ENCODE data around the gene SEC14L6. TPM values are rescaled to one million over a fixed set of nuclear protein-coding genes. Genes with fewer than 3 reads are reported as not detected.
"Not testable (repeated sequence)": the region's sequence is repeated elsewhere in the genome, so short reads cannot be mapped to it uniquely, and the experiment has no call there.

Gene SEC14L6
- total RNA-seq, 2 experiments from 2014 or later: not detected

DNA sequence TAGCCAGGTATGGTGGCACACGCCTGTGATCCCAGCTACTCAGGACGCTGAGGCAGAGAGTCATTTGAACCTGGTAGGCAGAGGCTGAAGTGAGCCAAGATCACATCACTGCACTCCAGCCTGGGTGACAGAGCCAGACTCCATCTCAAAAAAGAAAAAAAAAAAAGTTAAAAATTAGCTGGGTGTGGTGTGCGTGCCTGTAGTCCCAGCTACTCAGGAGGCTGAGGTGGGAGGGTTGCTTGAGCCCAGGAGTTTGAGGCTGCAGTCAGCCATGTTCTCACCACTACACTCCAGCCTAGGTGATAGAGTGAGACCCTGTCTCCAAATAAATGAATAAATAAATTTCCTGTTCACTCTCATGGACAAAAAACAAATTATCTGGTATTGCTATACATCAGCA lies 5.0 kb downstream of the SEC14L6 start:
- CTCF ChIA-PET: interaction anchor here (0.6 kb wide), 1 partner anchor 221 kb away, joined by 3 read pairs; no protein-coding TSS in a partner anchor
- DNase-seq; H3K9me3 Mint-ChIP-seq; H3K4me1 Mint-ChIP-seq; H3K36me3 Mint-ChIP-seq (ENCODE audit: low read depth); H3K27ac Mint-ChIP-seq; POLR2A ChIA-PET; H3K4me3 Mint-ChIP-seq: not testable (repeated sequence)
- H3K27me3 Mint-ChIP-seq: peaks cover 28% of the 10 kb centered on the region

DNA sequence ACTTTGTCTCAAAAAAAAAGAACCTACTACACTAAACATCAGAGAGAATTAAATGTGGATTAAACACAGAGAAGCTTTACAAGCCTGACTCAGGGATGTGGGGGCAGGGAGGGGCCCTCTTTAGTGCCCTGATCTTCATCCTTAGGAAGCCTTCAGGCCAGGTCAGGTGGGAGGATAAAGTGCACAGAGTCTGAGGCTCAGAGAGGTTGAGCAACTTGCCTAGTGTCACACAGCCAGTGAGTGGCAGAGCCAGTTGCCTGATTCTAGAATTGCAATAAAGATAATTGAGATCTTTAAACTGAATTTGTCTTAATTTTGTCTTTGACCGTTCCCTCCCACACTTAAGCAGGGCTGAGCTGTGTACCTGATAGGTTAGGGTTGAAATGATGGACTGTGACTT lies 7.2 kb downstream of the SEC14L6 start:
- Mint-ChIP-seq H3K36me3 (ENCODE audit: low read depth) (no peaks in the 10 kb centered on the region), H3K9me3 (no peaks in the 10 kb centered on the region), H3K4me3 (no peak overlapping the region), H3K27ac (no peak overlapping the region), H3K4me1 (peaks cover 9% of the 10 kb centered on the region), H3K27me3 (peaks cover 27% of the 10 kb centered on the region)
- POLR2A ChIA-PET: no interaction called here
- CTCF ChIA-PET: no interaction called here
- DNase-seq: no peak

DNA sequence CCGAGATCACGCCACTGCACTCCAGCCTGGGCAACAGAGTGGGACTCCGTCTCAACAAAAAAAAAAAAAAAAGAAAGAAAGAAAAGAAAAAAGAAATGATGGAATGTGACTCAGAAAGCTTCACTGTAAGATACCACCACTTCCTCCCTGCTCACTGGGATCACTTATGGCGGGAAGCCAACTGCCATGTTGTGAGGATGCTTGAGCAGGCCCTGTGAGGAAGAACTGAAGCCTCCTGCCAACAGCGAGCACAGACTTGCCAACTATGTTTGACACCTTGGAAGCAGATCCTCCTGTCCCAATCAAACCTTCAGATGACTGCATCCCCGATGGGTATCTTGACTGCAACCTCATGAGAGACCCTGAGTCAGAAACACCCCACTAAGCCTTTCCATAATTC lies 8.3 kb downstream of the SEC14L6 start:
- Mint-ChIP-seq H3K9me3 (no peaks in the 10 kb centered on the region), H3K27me3 (peaks cover 23% of the 10 kb centered on the region), H3K4me3 (no peak overlapping the region), H3K36me3 (ENCODE audit: low read depth) (no peaks in the 10 kb centered on the region), H3K4me1 (peaks cover 9% of the 10 kb centered on the region), H3K27ac (no peak overlapping the region)
- CTCF ChIA-PET: no interaction called here
- no peak for DNase-seq
- POLR2A ChIA-PET: no interaction called here

DNA sequence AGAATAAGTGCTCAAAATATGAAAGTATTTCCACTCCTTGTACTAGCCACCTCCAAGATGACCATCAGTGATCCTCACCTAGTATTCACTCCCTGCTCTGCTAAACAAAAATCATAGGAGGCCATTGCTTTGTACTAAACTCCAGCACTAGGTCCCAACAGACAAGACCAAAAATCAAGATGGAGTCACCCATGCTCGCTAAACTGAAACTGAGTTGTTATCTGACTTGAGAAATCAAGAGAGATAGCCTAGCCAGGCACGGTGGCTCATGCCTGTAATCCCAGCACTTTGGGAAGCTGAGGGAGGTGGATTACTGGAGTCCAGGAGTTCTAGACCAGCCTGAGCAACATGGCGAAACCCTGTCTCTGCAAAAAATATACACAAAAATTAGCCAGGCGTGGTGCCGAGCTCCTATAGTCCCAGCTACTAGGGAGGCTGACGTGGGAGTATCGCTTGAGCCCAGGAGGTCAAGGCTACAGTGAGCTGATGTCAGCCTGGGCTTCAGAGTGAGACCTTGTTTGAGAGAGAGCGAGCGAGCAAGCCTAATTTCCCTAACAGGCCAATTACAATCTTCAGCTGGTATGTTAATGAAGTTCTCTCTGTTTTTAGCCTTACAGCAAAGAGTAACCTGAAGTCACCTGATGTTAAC lies 9.3 kb downstream of the SEC14L6 start:
- Mint-ChIP-seq H3K36me3 (ENCODE audit: low read depth) (no peaks in the 10 kb centered on the region), H3K4me1 (peaks cover 8% of the 10 kb centered on the region), H3K9me3 (no peaks in the 10 kb centered on the region), H3K4me3 (no peak overlapping the region), H3K27ac (no peak overlapping the region), H3K27me3 (peaks cover 15% of the 10 kb centered on the region)
- no peak for DNase-seq
- ChIA-PET POLR2A (no interaction called here), CTCF (no interaction called here)

DNA sequence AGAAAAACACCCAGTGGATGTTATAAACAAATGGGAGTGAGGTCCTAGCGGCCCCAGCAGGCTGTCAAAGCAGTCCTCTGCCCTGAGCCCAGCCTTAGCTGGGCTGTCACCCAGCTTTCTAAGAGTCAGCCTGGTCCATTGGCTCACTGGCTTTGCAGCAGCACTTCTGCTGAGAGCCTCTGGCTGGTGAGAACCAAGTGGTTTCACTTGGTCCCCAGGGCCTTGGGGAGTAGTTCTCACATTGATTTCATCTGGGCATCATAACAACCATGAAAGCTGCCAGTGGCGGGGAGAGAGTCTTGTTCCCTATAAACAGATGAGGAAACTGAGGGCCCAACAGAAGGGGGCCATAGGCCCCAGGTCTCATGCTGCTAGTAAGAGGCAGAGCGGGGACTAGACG lies 11.4 kb downstream of the SEC14L6 start:
- CTCF ChIA-PET: no interaction called here
- peaks cover 7% of the 10 kb centered on the region for H3K27me3 Mint-ChIP-seq
- no peak for DNase-seq
- H3K27ac Mint-ChIP-seq: no peak overlapping the region
- no peaks in the 10 kb centered on the region for H3K9me3 Mint-ChIP-seq
- H3K4me1 Mint-ChIP-seq: peaks cover 8% of the 10 kb centered on the region
- H3K36me3 Mint-ChIP-seq (ENCODE audit: low read depth): no peaks in the 10 kb centered on the region
- POLR2A ChIA-PET: no interaction called here
- no peak overlapping the region for H3K4me3 Mint-ChIP-seq

DNA sequence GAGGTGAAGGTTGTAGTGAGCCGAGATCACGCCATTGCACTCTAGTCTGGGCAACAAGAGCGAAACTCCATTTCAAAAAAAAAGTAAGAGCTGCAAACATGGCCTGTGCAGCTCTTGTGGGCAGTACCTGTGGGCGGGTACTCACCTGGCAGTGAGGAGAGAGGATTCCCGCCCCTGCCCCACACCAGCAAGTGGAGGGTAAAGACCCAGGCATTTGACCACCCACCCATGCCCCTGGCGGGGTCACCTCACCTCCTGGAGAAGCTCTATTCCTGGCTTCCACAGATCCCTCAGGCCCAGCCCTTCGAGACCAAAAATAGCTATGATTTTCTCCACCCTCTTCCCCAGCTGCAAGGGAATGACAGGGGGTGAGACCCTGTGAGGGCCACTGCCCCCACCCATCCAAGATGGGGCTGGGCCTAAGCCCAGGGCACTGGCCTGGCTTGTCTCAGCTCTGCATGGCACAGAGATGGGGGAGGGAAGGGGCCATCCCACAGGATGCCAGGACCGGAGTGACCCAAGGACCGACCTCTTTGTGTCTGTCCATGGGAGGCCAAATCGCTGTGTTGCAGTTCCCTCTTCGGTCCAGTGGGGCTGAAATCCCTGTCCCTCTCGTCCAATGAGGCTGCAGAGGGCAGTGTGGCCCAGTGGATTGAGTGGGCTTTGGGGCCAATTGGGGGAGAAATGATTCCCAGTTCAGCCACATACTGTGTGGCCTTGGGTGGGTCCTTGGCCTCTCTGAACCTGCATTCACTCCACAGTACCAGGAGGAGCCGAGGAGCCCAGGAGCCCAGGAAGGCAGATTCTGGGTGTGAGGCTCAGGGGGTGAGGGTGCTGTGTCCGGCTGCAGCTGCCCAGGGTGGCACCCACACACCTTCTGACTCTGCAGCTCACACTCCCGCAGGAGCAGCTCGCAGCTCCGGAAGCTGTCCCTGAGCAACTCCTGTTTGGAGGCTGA lies 14.6 kb downstream of the SEC14L6 start:
- no peak overlapping the region for H3K4me3 Mint-ChIP-seq
- no peak for DNase-seq
- H3K9me3 Mint-ChIP-seq: no peaks in the 10 kb centered on the region
- no peaks in the 10 kb centered on the region for H3K36me3 Mint-ChIP-seq (ENCODE audit: low read depth)
- POLR2A ChIA-PET: no interaction called here
- peaks cover 6% of the 10 kb centered on the region for H3K4me1 Mint-ChIP-seq
- CTCF ChIA-PET: interaction anchor here (1.3 kb wide), 1 partner anchor 13 kb away, joined by 4 read pairs; no protein-coding TSS in a partner anchor
- no peak overlapping the region for H3K27ac Mint-ChIP-seq
- H3K27me3 Mint-ChIP-seq: peaks cover 3% of the 10 kb centered on the region

DNA sequence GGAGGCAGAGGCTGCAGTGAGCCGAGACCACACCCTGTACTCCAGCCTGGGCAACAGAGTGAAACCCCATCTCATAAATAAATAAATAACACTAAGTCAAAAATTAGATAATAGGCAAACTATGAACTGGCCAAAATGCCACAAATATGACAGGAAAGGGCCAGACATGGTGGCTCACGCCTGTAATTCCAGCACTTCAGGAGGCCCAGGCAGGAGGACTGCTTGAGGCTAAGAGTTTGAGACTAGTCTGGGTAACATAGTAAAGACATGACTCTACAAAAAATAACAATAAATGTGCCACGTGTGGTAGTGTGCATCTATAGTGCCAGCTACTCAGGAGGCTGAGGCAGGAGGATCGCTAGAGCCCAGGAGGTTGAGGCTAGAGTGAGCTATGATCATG lies 19.9 kb downstream of the SEC14L6 start:
- Mint-ChIP-seq H3K36me3 (ENCODE audit: low read depth) (no peaks in the 10 kb centered on the region), H3K4me1 (no peaks in the 10 kb centered on the region), H3K27ac (no peak overlapping the region), H3K9me3 (no peaks in the 10 kb centered on the region), H3K4me3 (no peak overlapping the region), H3K27me3 (no peaks in the 10 kb centered on the region)
- ChIA-PET CTCF (interaction anchor here (0.6 kb wide), 1 partner anchor 219 kb away, joined by 3 read pairs; no protein-coding TSS in a partner anchor), POLR2A (no interaction called here)
- no peak for DNase-seq

DNA sequence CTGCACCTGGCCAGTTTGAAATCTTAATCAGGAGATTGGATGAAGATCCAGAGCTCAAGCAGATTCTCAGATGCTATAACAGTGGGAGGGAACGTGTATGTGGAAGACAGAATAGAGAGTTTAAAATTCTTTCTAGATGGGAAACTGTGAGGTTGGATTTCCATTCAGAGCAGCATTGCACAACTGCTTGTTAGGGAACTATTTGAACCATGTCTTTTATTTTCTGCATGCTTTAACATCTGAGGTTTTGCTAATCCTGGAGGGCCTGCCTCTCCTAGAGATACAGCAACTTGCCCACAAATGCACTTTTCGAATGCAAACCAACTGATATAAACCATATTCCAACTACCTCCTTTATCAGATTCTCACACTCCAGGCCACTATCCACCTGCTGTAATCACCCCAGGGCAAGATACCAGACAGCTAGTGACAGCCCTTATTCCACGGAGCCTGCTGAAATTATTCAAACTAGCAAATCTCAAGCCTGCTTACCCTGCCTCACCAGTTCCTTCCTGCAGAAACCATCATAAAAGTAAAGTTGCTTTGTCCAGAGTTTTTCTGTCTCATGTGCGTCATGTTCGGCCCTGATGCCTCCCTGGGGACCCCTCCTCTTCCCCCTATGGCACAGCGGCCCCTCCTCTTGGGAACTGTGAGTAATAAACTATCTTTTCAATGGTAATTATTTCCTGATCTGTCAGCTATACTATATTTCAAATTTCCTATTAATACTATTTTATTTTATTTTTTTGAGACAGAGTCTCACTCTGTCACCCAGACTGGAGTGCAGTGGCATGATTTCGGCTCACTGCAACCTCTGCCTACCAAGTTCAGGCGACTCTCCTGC lies 22.7 kb downstream of the SEC14L6 start:
- ChIA-PET CTCF (interaction anchor here (1.3 kb wide), 1 partner anchor 12 kb away, joined by 3 read pairs; no protein-coding TSS in a partner anchor), POLR2A (no interaction called here)
- no peak overlapping the region for H3K4me3 Mint-ChIP-seq
- no peaks in the 10 kb centered on the region for H3K9me3 Mint-ChIP-seq
- no peaks in the 10 kb centered on the region for H3K36me3 Mint-ChIP-seq (ENCODE audit: low read depth)
- no peaks in the 10 kb centered on the region for H3K27me3 Mint-ChIP-seq
- no peak overlapping the region for H3K27ac Mint-ChIP-seq
- H3K4me1 Mint-ChIP-seq: no peaks in the 10 kb centered on the region
- no peak for DNase-seq

DNA sequence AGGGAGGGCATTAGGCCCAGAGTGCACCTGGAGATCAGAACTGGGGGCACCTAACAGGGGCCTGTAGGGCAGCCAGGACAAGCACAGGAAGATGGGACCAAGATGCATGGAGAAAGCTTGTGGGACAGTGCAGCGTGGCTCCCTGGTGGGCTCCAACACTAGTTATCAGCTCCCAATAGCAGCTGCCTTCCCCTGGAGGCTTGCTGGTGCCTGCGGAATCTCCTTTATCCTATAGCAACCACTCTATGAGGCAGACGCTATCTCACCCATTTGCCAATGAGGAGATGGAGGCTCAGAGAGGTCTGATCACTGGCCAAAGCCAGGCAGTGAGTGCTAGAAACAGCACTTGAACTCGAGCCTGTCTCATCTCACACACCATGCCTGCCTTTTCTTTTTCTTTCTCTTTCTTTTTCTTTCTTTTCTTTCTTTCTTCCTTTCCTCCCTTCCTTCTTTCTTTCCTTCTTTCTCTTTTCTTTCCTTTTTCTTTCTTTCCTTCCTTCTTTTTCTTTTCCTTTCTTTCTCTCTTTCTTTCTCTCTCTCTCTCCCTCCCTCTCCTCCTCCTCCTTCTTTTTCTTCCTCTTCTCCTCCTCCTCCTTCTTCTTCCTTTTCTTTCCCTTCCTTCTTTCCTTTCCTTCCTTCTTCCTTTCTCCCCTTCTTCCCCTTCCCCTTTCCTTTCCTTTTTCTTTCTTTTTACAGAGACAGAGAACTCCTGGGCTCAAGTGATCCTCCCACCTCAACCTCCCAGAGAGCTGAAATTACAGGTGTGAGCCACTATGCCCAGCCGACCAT lies 25.0 kb downstream of the SEC14L6 start:
- Mint-ChIP-seq H3K4me1 (no peaks in the 10 kb centered on the region), H3K9me3 (no peaks in the 10 kb centered on the region), H3K27me3 (no peaks in the 10 kb centered on the region), H3K4me3 (no peak overlapping the region), H3K27ac (no peak overlapping the region), H3K36me3 (ENCODE audit: low read depth) (no peaks in the 10 kb centered on the region)
- POLR2A ChIA-PET: no interaction called here
- CTCF ChIA-PET: interaction anchor here (0.7 kb wide), 1 partner anchor 77 kb away, joined by 3 read pairs; no protein-coding TSS in a partner anchor
- DNase-seq: no peak

DNA sequence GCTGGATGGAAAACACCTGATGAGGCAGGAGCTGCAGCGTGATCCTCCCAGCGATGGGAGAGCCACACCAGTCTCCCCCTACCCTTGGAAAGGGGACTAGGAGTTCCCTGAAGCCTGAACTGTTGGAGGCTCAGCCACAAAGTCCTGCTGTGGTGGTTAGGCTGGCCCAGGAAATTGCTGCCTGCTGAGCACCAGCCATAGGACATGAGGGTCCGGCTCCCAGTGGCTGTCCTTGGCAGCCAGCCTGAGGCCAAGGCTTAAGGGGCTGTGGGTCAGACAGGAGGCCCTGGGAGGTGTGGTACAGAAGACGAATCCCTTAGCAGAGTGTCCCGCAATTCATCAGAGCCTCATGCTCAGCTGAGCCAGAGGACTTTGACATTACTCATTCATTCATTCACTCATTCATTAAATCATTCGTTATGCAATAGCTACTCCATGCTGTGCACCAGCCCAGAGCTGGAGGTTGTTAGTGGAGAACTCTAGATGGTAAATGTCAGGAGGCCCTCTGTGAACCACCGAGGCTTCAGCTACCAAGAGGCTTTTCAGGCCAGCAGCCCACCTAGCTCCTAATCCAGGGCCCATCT lies 26.6 kb downstream of the SEC14L6 start:
- H3K9me3 Mint-ChIP-seq: no peaks in the 10 kb centered on the region
- no peak for DNase-seq
- no peaks in the 10 kb centered on the region for H3K4me1 Mint-ChIP-seq
- H3K27ac Mint-ChIP-seq: no peak overlapping the region
- POLR2A ChIA-PET: no interaction called here
- CTCF ChIA-PET: interaction anchor here (1.0 to 1.4 kb wide), 2 partner anchors 8 to 9 kb away, joined by 3 read pairs; no protein-coding TSS in a partner anchor
- H3K27me3 Mint-ChIP-seq: no peaks in the 10 kb centered on the region
- no peak overlapping the region for H3K4me3 Mint-ChIP-seq
- H3K36me3 Mint-ChIP-seq (ENCODE audit: low read depth): no peaks in the 10 kb centered on the region

DNA sequence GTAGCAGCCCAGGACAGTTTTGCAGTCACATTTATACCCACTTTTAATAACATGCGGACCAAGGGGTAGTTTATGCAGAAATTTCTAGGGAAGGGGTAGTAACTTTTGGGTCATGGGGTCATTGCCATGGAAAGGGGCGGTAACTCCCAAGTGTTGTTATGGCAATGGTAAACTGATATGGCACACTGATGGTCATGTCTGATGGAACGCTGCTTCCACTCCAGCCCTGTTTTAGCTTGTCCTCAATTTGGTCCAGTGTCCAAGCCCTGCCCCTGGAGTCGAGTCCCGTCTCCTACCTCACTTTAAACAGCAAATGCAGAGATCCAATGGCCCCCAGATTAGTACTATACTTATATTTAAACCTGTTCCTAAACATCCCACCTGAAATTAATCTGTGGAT lies 29.8 kb downstream of the SEC14L6 start:
- no peak overlapping the region for H3K27ac Mint-ChIP-seq
- H3K4me1 Mint-ChIP-seq: no peaks in the 10 kb centered on the region
- ChIA-PET CTCF (no interaction called here), POLR2A (interaction anchor here (0.5 kb wide), 1 partner anchor 103 kb away, joined by 3 read pairs; no protein-coding TSS in a partner anchor)
- no peaks in the 10 kb centered on the region for H3K27me3 Mint-ChIP-seq
- no peak overlapping the region for H3K4me3 Mint-ChIP-seq
- no peak for DNase-seq
- H3K36me3 Mint-ChIP-seq (ENCODE audit: low read depth): no peaks in the 10 kb centered on the region
- no peaks in the 10 kb centered on the region for H3K9me3 Mint-ChIP-seq

DNA sequence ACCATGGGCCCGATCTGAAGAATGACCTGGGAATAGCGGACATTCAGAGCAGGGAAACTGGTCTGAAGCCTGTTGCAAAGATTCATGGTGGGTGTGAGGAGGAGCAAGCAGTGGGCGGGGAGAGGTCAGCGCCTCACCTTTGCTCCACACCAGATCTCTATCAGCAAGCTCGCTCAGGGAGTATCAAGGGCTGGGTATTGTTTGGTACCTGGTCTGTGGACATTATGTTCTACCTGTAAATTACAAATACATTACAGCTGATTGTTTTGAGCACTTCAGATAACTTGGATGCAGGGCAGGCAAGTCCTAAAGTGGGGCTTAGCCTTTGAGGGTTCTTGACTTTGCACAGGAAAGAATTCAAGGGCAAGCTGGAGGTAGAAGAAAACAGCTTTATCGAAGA lies 30.3 kb downstream of the SEC14L6 start:
- CTCF ChIA-PET: no interaction called here
- Mint-ChIP-seq H3K9me3 (no peaks in the 10 kb centered on the region), H3K36me3 (ENCODE audit: low read depth) (no peaks in the 10 kb centered on the region), H3K4me1 (no peaks in the 10 kb centered on the region), H3K27me3 (no peaks in the 10 kb centered on the region), H3K4me3 (no peak overlapping the region), H3K27ac (no peak overlapping the region)
- no peak for DNase-seq
- POLR2A ChIA-PET: interaction anchor here (0.5 kb wide), 1 partner anchor 104 kb away, joined by 3 read pairs; no protein-coding TSS in a partner anchor
